ENCODE data around the gene EIF2B5. TPM values are rescaled to one million over a fixed set of nuclear protein-coding genes. Genes with fewer than 3 reads are reported as not detected.
A peak's percentile ranks its signal among the peaks of the same experiment; 100 is the strongest.

EIF2B5 gene
- polyA plus RNA-seq, 3 donors = 22.7 to 50.0 (median 24.1) TPM

DNA sequence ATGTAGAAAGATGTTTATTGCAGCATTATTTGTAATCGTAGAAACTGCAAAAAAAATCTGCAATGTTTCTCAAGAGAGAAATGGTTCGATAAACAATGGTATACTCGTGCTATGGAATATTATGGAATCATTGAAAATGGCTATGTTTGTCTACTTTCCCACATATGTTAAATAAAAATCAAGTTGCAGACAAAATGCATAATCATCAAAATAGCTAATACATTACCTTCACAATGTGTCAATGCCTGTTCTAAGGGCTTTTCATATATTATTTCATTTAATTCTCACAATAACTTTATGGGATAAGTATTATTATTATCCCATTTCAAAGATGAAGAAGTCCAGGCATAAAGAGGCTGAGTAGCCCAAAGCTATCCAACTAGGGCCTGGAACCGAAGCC is 2.2 kb upstream of the EIF2B5 start:
- intact Hi-C loops (cut with micrococcal nuclease) = loop anchor here (5.0 to 10.0 kb wide), 4 partner anchors 39 to 238 kb away; partner anchors contain the start of genes ABCC5 (in 1 of the 2), ABCF3 (in 1 of the 2) and AP2M1 (in 1 of the 2)
- peaks cover 18 to 33% of the 10 kb centered on the region in 2 donors for H3K4me1 ChIP-seq (ENCODE audit: control insufficient read depth in 1 of 2, insufficient read depth in 2 of 2, low read length in 2 of 2)
- no peaks in the 10 kb centered on the region for H3K9me3 ChIP-seq (replicated peaks in 1 of 2; ENCODE audit: control insufficient read depth in 1 of 2, insufficient read depth in 1 of 2, low read length in 2 of 2)
- H3K9ac ChIP-seq (ENCODE audit: insufficient read depth, low read length, poor library complexity, severe bottlenecking) = no peak overlapping the region
- H3K4me3 ChIP-seq (replicated peaks in 1 of 3; ENCODE audit: low read depth in 2 of 3, low read length in 3 of 3) = no peak overlapping the region
- Mint-ChIP-seq H3K4me3 (no peak overlapping the region), H3K27ac (no peak overlapping the region), H3K36me3 (peaks cover 6 to 7% of the 10 kb centered on the region in 2 donors), H3K27me3 (ENCODE audit: low read depth in 3 of 3) (peaks cover 0 to 4% (median 0%) of the 10 kb centered on the region in 3 donors), H3K9me3 (no peaks in the 10 kb centered on the region), H3K4me1 (peaks cover 30% of the 10 kb centered on the region)
- H3K27ac ChIP-seq (ENCODE audit: low read depth in 1 of 2, low read length in 2 of 2) = no peak overlapping the region
- no peaks in the 10 kb centered on the region for H3K27me3 ChIP-seq (ENCODE audit: control insufficient read depth in 2 of 2, insufficient read depth in 2 of 2, low read length in 2 of 2)
- peaks cover 12% of the 10 kb centered on the region for H4K20me1 ChIP-seq (ENCODE audit: insufficient read depth, low read length)
- H3K36me3 ChIP-seq (replicated peaks in 1 of 2; ENCODE audit: control insufficient read depth in 1 of 2, insufficient read depth in 2 of 2, low read length in 2 of 2) = peaks cover 5 to 8% of the 10 kb centered on the region in 2 donors
- WGBS (ENCODE audit: insufficient coverage) = no CpG with 5 or more reads among the region's 4 CpGs
- TF ChIP-seq, protein P1, sequence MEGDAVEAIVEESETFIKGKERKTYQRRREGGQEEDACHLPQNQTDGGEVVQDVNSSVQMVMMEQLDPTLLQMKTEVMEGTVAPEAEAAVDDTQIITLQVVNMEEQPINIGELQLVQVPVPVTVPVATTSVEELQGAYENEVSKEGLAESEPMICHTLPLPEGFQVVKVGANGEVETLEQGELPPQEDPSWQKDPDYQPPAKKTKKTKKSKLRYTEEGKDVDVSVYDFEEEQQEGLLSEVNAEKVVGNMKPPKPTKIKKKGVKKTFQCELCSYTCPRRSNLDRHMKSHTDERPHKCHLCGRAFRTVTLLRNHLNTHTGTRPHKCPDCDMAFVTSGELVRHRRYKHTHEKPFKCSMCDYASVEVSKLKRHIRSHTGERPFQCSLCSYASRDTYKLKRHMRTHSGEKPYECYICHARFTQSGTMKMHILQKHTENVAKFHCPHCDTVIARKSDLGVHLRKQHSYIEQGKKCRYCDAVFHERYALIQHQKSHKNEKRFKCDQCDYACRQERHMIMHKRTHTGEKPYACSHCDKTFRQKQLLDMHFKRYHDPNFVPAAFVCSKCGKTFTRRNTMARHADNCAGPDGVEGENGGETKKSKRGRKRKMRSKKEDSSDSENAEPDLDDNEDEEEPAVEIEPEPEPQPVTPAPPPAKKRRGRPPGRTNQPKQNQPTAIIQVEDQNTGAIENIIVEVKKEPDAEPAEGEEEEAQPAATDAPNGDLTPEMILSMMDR (IDR thresholded peaks at IDR 0.05) = no peak
- peaks cover 29% of the 10 kb centered on the region for H3K79me2 ChIP-seq (ENCODE audit: insufficient read depth, low read length)
- no peak overlapping the region for H3K4me2 ChIP-seq (replicated peaks; ENCODE audit: extremely low read depth, low read length, poor library complexity, severe bottlenecking)
- no peak overlapping the region for H2AFZ ChIP-seq (ENCODE audit: insufficient read depth, low read depth, low read length, poor library complexity, severe bottlenecking)
- DNase-seq = no peak

DNA sequence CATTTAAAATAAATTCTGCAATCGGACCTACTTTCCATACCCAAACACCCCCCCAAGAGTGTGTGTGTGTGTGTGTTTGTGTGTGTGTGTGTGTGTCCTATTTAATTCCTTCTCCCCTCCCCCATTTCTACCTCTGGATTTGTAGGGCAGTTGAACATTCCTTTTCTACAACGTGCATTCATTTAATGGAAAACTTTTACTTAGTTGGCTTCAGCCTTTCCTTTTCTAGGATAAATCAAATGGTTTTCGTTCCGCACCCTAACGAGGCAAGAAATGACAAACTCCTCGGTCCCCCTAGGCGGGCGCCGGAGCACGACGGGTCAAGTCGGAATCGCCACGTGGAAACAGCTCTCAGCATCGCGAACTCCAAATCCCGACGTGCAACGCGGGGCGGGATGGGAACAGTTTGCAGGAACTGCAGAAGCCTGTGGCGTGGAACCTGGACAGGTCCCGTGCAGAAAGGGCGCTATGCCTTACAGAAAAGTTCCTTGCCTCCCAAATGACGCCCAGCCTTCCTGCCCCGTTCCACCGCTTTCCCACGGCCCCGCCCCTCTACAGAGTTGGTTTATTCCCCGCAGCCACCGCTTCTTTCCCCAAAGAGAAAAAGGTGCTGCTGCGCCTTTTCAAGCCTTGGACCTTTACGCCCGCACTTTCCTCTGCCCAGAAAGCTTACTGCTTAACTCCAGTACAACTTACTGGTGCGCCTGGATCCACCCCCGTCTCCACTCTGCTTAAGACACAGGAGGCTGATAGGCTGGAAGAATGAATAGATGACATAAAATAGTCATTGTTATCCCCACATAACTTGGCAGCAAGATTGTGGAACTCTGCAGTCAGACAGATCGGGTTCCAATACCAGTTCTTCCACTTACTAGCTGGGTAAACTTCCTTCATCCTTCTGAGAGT is 1.1 kb upstream of the EIF2B5 start:
- peaks cover 9 to 16% of the 10 kb centered on the region in 2 donors for H3K36me3 Mint-ChIP-seq
- peaks cover 0 to 4% (median 0%) of the 10 kb centered on the region in 3 donors for H3K27me3 Mint-ChIP-seq (ENCODE audit: low read depth in 3 of 3)
- Histone ChIP-seq H2AFZ (ENCODE audit: insufficient read depth, low read depth, low read length, poor library complexity, severe bottlenecking) (peak overlapping the region; percentile 94), H3K79me2 (ENCODE audit: insufficient read depth, low read length) (peaks cover 39% of the 10 kb centered on the region), H3K9ac (ENCODE audit: insufficient read depth, low read length, poor library complexity, severe bottlenecking) (peak overlapping the region; percentile 86), H3K9me3 (replicated peaks in 1 of 2; ENCODE audit: control insufficient read depth in 1 of 2, insufficient read depth in 1 of 2, low read length in 2 of 2) (no peaks in the 10 kb centered on the region), H3K4me3 (replicated peaks in 1 of 3; ENCODE audit: low read depth in 2 of 3, low read length in 3 of 3) (peak overlapping the region; percentile 68 to 96 (median 91)), H4K20me1 (ENCODE audit: insufficient read depth, low read length) (peaks cover 14% of the 10 kb centered on the region), H3K36me3 (replicated peaks in 1 of 2; ENCODE audit: control insufficient read depth in 1 of 2, insufficient read depth in 2 of 2, low read length in 2 of 2) (peaks cover 6 to 10% of the 10 kb centered on the region in 2 donors), H3K27ac (ENCODE audit: low read depth in 1 of 2, low read length in 2 of 2) (peak overlapping the region in 1 of 2 donors; percentile 91), H3K27me3 (ENCODE audit: control insufficient read depth in 2 of 2, insufficient read depth in 2 of 2, low read length in 2 of 2) (no peaks in the 10 kb centered on the region), H3K4me1 (ENCODE audit: control insufficient read depth in 1 of 2, insufficient read depth in 2 of 2, low read length in 2 of 2) (peaks cover 18 to 33% of the 10 kb centered on the region in 2 donors), H3K4me2 (replicated peaks; ENCODE audit: extremely low read depth, low read length, poor library complexity, severe bottlenecking) (peak overlapping the region; percentile 98)
- intact Hi-C loops (cut with micrococcal nuclease) = loop anchor here (2.0 to 10.0 kb wide), 5 partner anchors 23 to 239 kb away; partner anchors contain the start of genes ABCC5 (in 1 of the 2), ABCF3 (in 1 of the 2) and AP2M1 (in 1 of the 2)
- H3K27ac Mint-ChIP-seq = peak overlapping the region; percentile 81 to 92 (median 88)
- TF ChIP-seq, protein P1 (IDR thresholded peaks at IDR 0.05) = no peak
- DNase-seq = peak; percentile 51 to 57 (median 56)
- peaks cover 30% of the 10 kb centered on the region for H3K4me1 Mint-ChIP-seq
- H3K4me3 Mint-ChIP-seq = peak overlapping the region; percentile 94 to 97
- H3K9me3 Mint-ChIP-seq = no peaks in the 10 kb centered on the region
- WGBS (ENCODE audit: insufficient coverage) = 0% methylated on average over 28 of the region's 37 CpGs
